ENCODE results near the gene ATP5IF1.

GRCh38 chr1:28249013-28249865 lies 13.3 kb downstream of the ATP5IF1 start:
- TF ChIP-seq, protein P1, sequence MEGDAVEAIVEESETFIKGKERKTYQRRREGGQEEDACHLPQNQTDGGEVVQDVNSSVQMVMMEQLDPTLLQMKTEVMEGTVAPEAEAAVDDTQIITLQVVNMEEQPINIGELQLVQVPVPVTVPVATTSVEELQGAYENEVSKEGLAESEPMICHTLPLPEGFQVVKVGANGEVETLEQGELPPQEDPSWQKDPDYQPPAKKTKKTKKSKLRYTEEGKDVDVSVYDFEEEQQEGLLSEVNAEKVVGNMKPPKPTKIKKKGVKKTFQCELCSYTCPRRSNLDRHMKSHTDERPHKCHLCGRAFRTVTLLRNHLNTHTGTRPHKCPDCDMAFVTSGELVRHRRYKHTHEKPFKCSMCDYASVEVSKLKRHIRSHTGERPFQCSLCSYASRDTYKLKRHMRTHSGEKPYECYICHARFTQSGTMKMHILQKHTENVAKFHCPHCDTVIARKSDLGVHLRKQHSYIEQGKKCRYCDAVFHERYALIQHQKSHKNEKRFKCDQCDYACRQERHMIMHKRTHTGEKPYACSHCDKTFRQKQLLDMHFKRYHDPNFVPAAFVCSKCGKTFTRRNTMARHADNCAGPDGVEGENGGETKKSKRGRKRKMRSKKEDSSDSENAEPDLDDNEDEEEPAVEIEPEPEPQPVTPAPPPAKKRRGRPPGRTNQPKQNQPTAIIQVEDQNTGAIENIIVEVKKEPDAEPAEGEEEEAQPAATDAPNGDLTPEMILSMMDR (IDR thresholded peaks at IDR 0.05; ENCODE audit: control extremely low read depth in 1 of 3, insufficient read depth in 1 of 3, low read depth in 1 of 3, low read length in 3 of 3): no peak
- no peak for TF ChIP-seq SP1 (IDR thresholded peaks at IDR 0.05; ENCODE audit: low read depth, low read length)
- no peak for TF ChIP-seq RNF2 (IDR thresholded peaks at IDR 0.05; ENCODE audit: borderline replicate concordance, low read depth, low read length, missing control alignments, poor library complexity, severe bottlenecking)
- no peak for TF ChIP-seq JUND (IDR thresholded peaks at IDR 0.05; ENCODE audit: low read length)
- TF ChIP-seq RBBP5 (IDR thresholded peaks at IDR 0.05; ENCODE audit: borderline replicate concordance, low read depth, low read length): no peak
- no peak for TF ChIP-seq FOSL1 (IDR thresholded peaks at IDR 0.05; ENCODE audit: insufficient read depth, low read depth, low read length)
- no peak for TF ChIP-seq POLR2A (IDR thresholded peaks at IDR 0.05; ENCODE audit: control extremely low read depth in 1 of 2, low read depth in 2 of 2, low read length in 2 of 2)
- TF ChIP-seq TAF1 (IDR thresholded peaks at IDR 0.05; ENCODE audit: low read depth, low read length): no peak
- no peak for TF ChIP-seq TEAD4 (IDR thresholded peaks at IDR 0.05; ENCODE audit: low read depth, low read length)
- TF ChIP-seq GTF2F1 (IDR thresholded peaks at IDR 0.05; ENCODE audit: borderline replicate concordance, low read depth, low read length): no peak

Measured in H1 (cell line).